Endodermal cell (in vitro differentiated cells): ENCODE data around the gene BEST3. TPM values are rescaled to one million over a fixed set of nuclear protein-coding genes. Genes with fewer than 3 reads are reported as not detected.

Experiments
- DNase-seq: peaks from one replicate; pipeline ENCODE4 v3.0.0-alpha.2; 2017
- H3K27ac ChIP-seq: 2 replicates; pipeline ENCODE4 v1.5.1; 2013; ENCODE audit warnings: mild to moderate bottlenecking, low read depth, low read length, moderate library complexity
- H3K27me3 ChIP-seq: 2 replicates; pipeline ENCODE4 v1.6.1; 2013; ENCODE audit warnings: mild to moderate bottlenecking, low read length, moderate library complexity; ENCODE audit not compliant: insufficient read depth, control insufficient read depth, poor library complexity, severe bottlenecking
- H3K36me3 ChIP-seq: 2 replicates; pipeline ENCODE4 v1.7.0; 2013; ENCODE audit warnings: mild to moderate bottlenecking, low read length, moderate library complexity; ENCODE audit not compliant: control insufficient read depth, insufficient read depth
- H3K4me1 ChIP-seq: one replicate; pipeline ENCODE4 v1.7.0; 2013; ENCODE audit warnings: low read length; ENCODE audit not compliant: control insufficient read depth, insufficient read depth
- H3K4me3 ChIP-seq: 2 replicates; pipeline ENCODE4 v1.5.1; 2013; ENCODE audit warnings: mild to moderate bottlenecking, low read length, moderate library complexity
- H3K9ac ChIP-seq: 2 replicates; pipeline ENCODE4 v1.6.1; 2013; ENCODE audit warnings: mild to moderate bottlenecking, low read length, moderate library complexity; ENCODE audit not compliant: poor library complexity, severe bottlenecking; ENCODE audit errors: extremely low read depth
- H3K9me3 ChIP-seq: 2 replicates; pipeline ENCODE4 v1.6.1; 2013; ENCODE audit warnings: mild to moderate bottlenecking, low read length, moderate library complexity; ENCODE audit not compliant: control insufficient read depth
- H3K27ac Mint-ChIP-seq: 2 replicates; pipeline ENCODE4 v1.8.0; 2020; ENCODE audit warnings: mixed read lengths
- H3K27me3 Mint-ChIP-seq: 2 replicates; pipeline ENCODE4 v1.8.0; 2021; ENCODE audit warnings: mild to moderate bottlenecking, mixed read lengths; ENCODE audit not compliant: insufficient read depth
- H3K36me3 Mint-ChIP-seq: 2 replicates; pipeline ENCODE4 v1.8.0; 2020; ENCODE audit warnings: low read depth, mixed read lengths
- H3K4me1 Mint-ChIP-seq: 2 replicates; pipeline ENCODE4 v1.8.0; 2020; ENCODE audit warnings: mixed read lengths
- H3K4me3 Mint-ChIP-seq: 2 replicates; pipeline ENCODE4 v1.8.0; 2020; ENCODE audit warnings: mild to moderate bottlenecking, moderate library complexity, mixed read lengths
- H3K9me3 Mint-ChIP-seq: 2 replicates; pipeline ENCODE4 v1.8.0; 2020; ENCODE audit warnings: mild to moderate bottlenecking, mixed read lengths
- CTCF ChIP-seq: fragments of 200-600 bp; sonication (generic); conservative IDR thresholded peaks from 2 replicates; pipeline ENCODE4 v1.5.0; 2021; ENCODE audit warnings: antibody characterized with exemption, mild to moderate bottlenecking
- WGBS, 2 experiments: methylation state at CpG; one replicate each; pipeline versions ENCODE4 v1.1.5 to v1.1.7; 2013; ENCODE audit warnings: missing lambda C conversion rate in 2 of 2, mixed read lengths in 1 of 2; ENCODE audit not compliant: insufficient coverage in 1 of 2, insufficient read length in 1 of 2; 5-methylcytosine and 5-hydroxymethylcytosine counted together
- total RNA-seq, 2 donors: library from RNA; stranded (reverse); fragmentation: NEBNext Ultra II Directional in 1 of 2; extraction: Animal tissue kit (Norgen Biotek cat#: 25700) in 1 of 2; gene quantifications; 2 replicates in 1 of 2; 3 replicates in 1 of 2; pipeline ENCODE4 v1.2.1, GENCODE V29; 2021

BEST3 gene
- total RNA-seq, 2 donors from 2014 or later = not detected

GRCh38 chr12:69613351-69613750 is 85.8 kb downstream of the BEST3 start:
- H3K36me3 Mint-ChIP-seq = no peaks in the 10 kb centered on the region
- no peak for TF ChIP-seq CTCF
- H3K4me1 Mint-ChIP-seq = no peaks in the 10 kb centered on the region
- no peak overlapping the region for H3K4me3 Mint-ChIP-seq
- no peaks in the 10 kb centered on the region for H3K27me3 Mint-ChIP-seq
- H3K4me3 ChIP-seq = no peak overlapping the region
- no peak for DNase-seq
- no peaks in the 10 kb centered on the region for H3K4me1 ChIP-seq
- no peaks in the 10 kb centered on the region for H3K9me3 ChIP-seq
- H3K27ac Mint-ChIP-seq = no peak overlapping the region
- H3K27ac ChIP-seq = no peak overlapping the region
- H3K27me3 ChIP-seq = no peaks in the 10 kb centered on the region
- no peaks in the 10 kb centered on the region for H3K9me3 Mint-ChIP-seq
- H3K36me3 ChIP-seq = no peaks in the 10 kb centered on the region
- no peak overlapping the region for H3K9ac ChIP-seq

GRCh38 chr12:69610729-69611128 is 88.4 kb downstream of the BEST3 start, which contains the start of gene LRRC10:
LRRC10 (minus strand) TSS chr12:69610907; CDS start chr12:69610838, 69 bp downstream.
- H3K4me1 Mint-ChIP-seq = no peaks in the 10 kb centered on the region
- Histone ChIP-seq H3K4me3 (no peak within 1 kb of the TSS), H3K9me3 (no peaks in the 10 kb centered on the region), H3K4me1 (no peaks in the 10 kb centered on the region), H3K9ac (no peak within 1 kb of the TSS), H3K36me3 (no peaks in the 10 kb centered on the region), H3K27ac (no peak within 1 kb of the TSS), H3K27me3 (no peaks in the 10 kb centered on the region)
- H3K36me3 Mint-ChIP-seq = no peaks in the 10 kb centered on the region
- no peaks in the 10 kb centered on the region for H3K27me3 Mint-ChIP-seq
- TF ChIP-seq CTCF = no peak
- 94 to 100% methylated on average over 2 to 11 of the region's 11 CpGs for WGBS, 2 experiments
- H3K9me3 Mint-ChIP-seq = no peaks in the 10 kb centered on the region
- DNase-seq = no peak
- H3K27ac Mint-ChIP-seq = no peak within 1 kb of the TSS
- H3K4me3 Mint-ChIP-seq = no peak within 1 kb of the TSS

GRCh38 chr12:69610126-69610525 is 89.0 kb downstream of the BEST3 start:
- no peak overlapping the region for H3K4me3 ChIP-seq
- H3K27me3 ChIP-seq = no peaks in the 10 kb centered on the region
- Mint-ChIP-seq H3K27ac (no peak overlapping the region), H3K9me3 (no peaks in the 10 kb centered on the region), H3K27me3 (no peaks in the 10 kb centered on the region), H3K4me3 (no peak overlapping the region), H3K4me1 (no peaks in the 10 kb centered on the region), H3K36me3 (no peaks in the 10 kb centered on the region)
- no peak overlapping the region for H3K27ac ChIP-seq
- no peak overlapping the region for H3K9ac ChIP-seq
- WGBS, 2 experiments = 94 to 100% methylated on average over 9 to 15 of the region's 15 CpGs
- H3K9me3 ChIP-seq = no peaks in the 10 kb centered on the region
- H3K4me1 ChIP-seq = no peaks in the 10 kb centered on the region
- no peak for DNase-seq
- H3K36me3 ChIP-seq = no peaks in the 10 kb centered on the region
- no peak for TF ChIP-seq CTCF
